ENCODE results near the gene TINCR.
"Not testable (repeated sequence)": the region's sequence is repeated elsewhere in the genome, so short reads cannot be mapped to it uniquely, and the experiment has no call there.

The TINCR gene

DNA sequence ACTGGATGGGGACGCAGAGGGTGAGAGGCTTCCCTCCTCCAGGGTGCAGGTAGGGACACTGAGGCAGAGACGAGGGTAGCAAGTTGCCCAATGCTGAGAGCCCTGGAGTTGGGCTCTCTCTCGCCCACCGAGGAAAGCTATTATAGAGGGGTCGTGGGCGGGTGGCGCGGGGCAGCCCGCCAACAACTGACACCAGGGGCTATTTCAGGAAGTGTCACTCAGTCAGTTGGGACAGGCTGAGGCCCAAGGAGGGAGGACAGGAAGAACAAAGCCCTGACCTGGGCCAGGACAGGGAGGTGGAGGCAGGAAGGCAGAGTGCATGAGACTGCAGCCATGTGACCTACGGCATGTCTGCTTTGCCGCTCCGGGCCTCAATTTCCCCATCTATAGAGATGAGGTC is 29.9 kb downstream of the TINCR start:
- Histone ChIP-seq H3K36me3 (ENCODE audit: insufficient read depth, low read length) (no peaks in the 10 kb centered on the region), H3K9me3 (ENCODE audit: low read length) (peaks cover 10% of the 10 kb centered on the region), H3K4me1 (ENCODE audit: insufficient read depth, low read length) (peaks cover 34% of the 10 kb centered on the region), H2AFZ (ENCODE audit: low read depth, low read length) (no peak overlapping the region), H3K27me3 (ENCODE audit: insufficient read depth, low read length) (no peaks in the 10 kb centered on the region), H3K4me3 (ENCODE audit: low read length) (no peak overlapping the region)

DNA sequence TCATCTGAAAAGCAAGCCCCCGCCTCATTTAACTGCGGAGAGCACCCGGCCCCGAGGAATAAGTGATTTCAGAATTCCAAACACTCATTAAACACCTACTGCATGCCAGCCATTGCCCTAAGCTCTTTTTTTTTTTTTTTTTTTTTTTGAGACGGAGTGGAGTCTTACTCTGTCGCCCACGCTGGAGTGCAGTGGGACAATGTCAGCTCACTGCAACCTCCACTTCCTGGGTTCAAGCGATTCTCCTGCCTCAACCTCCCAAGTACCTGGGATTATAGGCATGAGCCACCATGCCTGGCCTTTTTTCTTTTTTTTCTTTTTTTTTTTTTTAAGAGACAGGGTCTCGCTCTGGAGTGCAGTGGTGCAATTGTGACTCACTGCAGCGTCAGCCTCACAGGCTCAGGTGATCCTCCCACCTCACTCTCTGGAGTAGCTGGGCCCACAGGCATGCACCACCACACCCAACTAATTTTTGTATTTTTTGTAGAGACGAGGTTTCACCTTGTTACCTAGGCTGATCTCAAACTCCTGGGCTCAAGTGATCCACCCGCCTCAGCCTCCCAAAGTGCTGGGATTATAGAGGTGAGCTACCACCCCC is 30.7 kb downstream of the TINCR start:
- not testable (repeated sequence) for H3K4me3 ChIP-seq (ENCODE audit: low read length); H3K9me3 ChIP-seq (ENCODE audit: low read length); H3K27me3 ChIP-seq (ENCODE audit: insufficient read depth, low read length); H3K36me3 ChIP-seq (ENCODE audit: insufficient read depth, low read length); H2AFZ ChIP-seq (ENCODE audit: low read depth, low read length)
- H3K4me1 ChIP-seq (ENCODE audit: insufficient read depth, low read length) = peaks cover 34% of the 10 kb centered on the region

- no peaks in the 10 kb centered on the region for H3K36me3 ChIP-seq (ENCODE audit: insufficient read depth, low read length)
- peaks cover 34% of the 10 kb centered on the region for H3K4me1 ChIP-seq (ENCODE audit: insufficient read depth, low read length)
- no peak overlapping the region for H2AFZ ChIP-seq (ENCODE audit: low read depth, low read length)
- H3K27me3 ChIP-seq (ENCODE audit: insufficient read depth, low read length) = no peaks in the 10 kb centered on the region
- H3K9me3 ChIP-seq (ENCODE audit: low read length) = peaks cover 10% of the 10 kb centered on the region
- peak overlapping the region; percentile 14 for H3K4me3 ChIP-seq (ENCODE audit: low read length)
These were observed 31.3 kb downstream of the TINCR start for GRCh38 chr19:5536337-5536894.

DNA sequence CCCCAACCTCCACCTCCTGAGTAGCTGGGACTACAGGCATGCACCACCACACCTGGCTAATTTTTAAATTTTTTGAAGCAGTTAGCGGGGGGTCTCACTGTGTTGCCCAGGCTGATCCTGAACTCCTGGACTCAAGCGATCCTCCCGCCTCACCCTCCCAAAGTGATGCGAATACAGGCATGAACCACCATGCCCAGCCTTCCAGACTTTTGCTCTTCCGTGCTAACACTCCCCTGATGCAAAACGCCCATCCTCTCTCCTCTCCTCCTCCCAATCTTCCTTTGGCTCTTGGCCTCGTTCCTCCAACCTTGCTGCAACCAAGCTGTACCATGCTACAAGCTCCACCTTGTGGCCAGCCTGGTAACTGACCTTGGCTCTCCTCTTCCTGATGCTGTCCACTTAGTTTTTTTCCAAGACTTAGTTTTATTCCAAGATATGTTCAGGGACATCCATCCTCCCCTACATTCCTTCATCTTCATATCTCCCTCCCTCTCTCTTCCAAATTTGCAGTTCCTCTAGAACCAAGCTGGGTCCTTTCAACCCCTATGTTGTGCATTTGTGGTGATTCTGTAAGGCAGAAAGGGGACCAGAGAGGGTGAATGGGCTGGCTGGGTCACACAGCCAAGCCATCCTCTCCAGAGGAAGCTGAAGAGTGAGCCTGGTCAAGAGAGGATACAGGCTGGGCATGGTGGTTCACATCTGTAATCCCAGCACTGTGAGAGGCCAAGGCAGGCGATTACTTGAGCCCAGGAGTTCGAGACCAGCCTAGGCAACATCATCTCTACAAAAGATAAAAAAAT is 32.8 kb downstream of the TINCR start:
- Histone ChIP-seq H2AFZ (ENCODE audit: low read depth, low read length) (no peak overlapping the region), H3K27me3 (ENCODE audit: insufficient read depth, low read length) (no peaks in the 10 kb centered on the region), H3K4me3 (ENCODE audit: low read length) (no peak overlapping the region), H3K4me1 (ENCODE audit: insufficient read depth, low read length) (peaks cover 34% of the 10 kb centered on the region), H3K36me3 (ENCODE audit: insufficient read depth, low read length) (no peaks in the 10 kb centered on the region), H3K9me3 (ENCODE audit: low read length) (peaks cover 10% of the 10 kb centered on the region)

DNA sequence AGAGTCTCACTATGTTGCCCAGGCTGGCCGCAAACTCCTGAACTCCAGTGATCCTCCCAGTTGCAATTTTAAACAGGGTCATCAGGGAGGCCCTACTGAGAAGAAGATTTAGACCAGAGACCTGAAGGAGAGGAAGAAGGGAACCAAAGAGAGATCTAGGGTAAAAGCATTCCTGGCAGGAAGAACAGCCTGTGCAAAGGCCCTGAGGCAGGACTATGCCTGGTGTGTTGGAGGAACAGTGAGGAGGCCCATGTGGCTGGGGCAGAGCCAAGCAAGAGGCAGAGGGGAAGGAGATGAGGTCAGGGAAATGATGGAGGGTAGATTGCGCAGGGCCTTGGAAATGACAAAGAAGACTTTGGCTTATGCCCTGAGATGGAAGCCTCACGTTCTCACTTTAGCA is 34.5 kb downstream of the TINCR start:
- H2AFZ ChIP-seq (ENCODE audit: low read depth, low read length) = no peak overlapping the region
- no peak overlapping the region for H3K4me3 ChIP-seq (ENCODE audit: low read length)

GRCh38 chr19:5530701-5531100 is 37.1 kb downstream of the TINCR start:
- Histone ChIP-seq H3K4me1 (ENCODE audit: insufficient read depth, low read length) (no peaks in the 10 kb centered on the region), H3K27me3 (ENCODE audit: insufficient read depth, low read length) (no peaks in the 10 kb centered on the region), H2AFZ (ENCODE audit: low read depth, low read length) (no peak overlapping the region), H3K4me3 (ENCODE audit: low read length) (no peak overlapping the region), H3K9me3 (ENCODE audit: low read length) (peaks cover 10% of the 10 kb centered on the region), H3K36me3 (ENCODE audit: insufficient read depth, low read length) (no peaks in the 10 kb centered on the region)

More for the DNA sequence above, 34.5 kb downstream of the TINCR start:
- Histone ChIP-seq H3K27me3 (ENCODE audit: insufficient read depth, low read length) (no peaks in the 10 kb centered on the region), H3K36me3 (ENCODE audit: insufficient read depth, low read length) (no peaks in the 10 kb centered on the region), H3K9me3 (ENCODE audit: low read length) (peaks cover 10% of the 10 kb centered on the region), H3K4me1 (ENCODE audit: insufficient read depth, low read length) (peaks cover 23% of the 10 kb centered on the region)

DNA sequence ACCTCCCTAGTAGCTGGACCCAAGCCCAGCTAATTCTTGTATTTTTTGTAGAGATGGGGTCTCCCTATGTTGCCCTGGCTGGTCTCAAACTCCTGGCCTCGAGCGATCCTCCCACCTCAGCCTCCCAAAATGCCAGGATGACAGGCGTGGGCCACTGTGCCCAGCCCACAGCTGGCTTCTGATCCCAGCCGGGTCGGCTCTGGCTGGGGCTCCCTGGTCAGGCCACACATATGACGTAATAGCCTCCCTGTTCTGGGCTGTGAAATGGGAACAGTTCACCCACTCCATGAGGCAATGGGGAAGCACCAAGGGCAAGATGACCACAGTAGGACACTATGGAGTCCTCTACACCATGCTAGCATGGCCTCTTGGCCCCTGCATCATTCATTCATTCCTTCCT is 41.1 kb downstream of the TINCR start:
- Histone ChIP-seq H3K4me3 (ENCODE audit: low read length) (no peak overlapping the region), H3K27me3 (ENCODE audit: insufficient read depth, low read length) (no peaks in the 10 kb centered on the region), H3K9me3 (ENCODE audit: low read length) (no peaks in the 10 kb centered on the region), H2AFZ (ENCODE audit: low read depth, low read length) (no peak overlapping the region), H3K4me1 (ENCODE audit: insufficient read depth, low read length) (peaks cover 8% of the 10 kb centered on the region), H3K36me3 (ENCODE audit: insufficient read depth, low read length) (no peaks in the 10 kb centered on the region)

DNA sequence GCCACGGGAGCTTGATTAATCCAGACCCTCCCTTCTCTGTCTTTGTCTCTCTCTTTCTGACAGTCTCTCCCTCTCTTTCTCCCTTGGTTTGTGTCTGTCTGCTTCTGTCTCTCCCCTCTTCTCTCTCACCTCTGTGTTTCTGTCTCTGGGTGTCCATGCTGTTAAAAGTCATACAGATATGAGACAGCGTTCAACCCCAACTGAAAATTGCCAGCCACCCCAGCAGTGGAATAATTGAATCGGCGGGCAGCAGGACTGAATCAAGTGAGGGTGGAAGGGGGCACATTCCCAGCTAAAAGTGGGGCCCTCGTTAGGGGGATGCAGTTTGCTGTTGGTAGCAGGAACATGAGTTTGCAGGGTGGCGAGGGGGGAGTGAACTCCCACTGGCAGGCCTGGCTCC is 43.7 kb downstream of the TINCR start:
- Histone ChIP-seq H3K9me3 (ENCODE audit: low read length) (peaks cover 2% of the 10 kb centered on the region), H3K27me3 (ENCODE audit: insufficient read depth, low read length) (no peaks in the 10 kb centered on the region), H2AFZ (ENCODE audit: low read depth, low read length) (peak overlapping the region; percentile 12), H3K36me3 (ENCODE audit: insufficient read depth, low read length) (no peaks in the 10 kb centered on the region), H3K4me1 (ENCODE audit: insufficient read depth, low read length) (peaks cover 8% of the 10 kb centered on the region), H3K4me3 (ENCODE audit: low read length) (no peak overlapping the region)

DNA sequence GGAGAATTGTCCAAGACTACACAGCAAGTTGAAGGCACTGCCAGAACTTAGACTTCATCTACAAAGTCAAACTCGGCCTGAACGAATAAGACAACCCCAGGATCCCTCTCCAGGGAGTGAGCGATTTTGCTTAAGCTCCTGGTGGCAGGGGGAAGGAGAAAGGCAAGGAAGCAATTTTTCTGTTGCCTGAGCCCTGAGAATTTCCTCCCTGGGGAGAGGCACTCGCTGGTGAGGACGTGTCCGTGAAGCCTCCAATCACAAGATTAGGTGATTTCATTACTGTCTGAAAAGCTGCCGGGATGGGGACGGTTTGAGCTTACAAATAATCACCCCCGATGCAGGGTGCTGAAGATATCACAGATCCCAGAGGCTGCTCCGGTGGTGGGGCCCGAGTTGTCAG is 45.6 kb downstream of the TINCR start:
- Histone ChIP-seq H3K4me3 (ENCODE audit: low read length) (no peak overlapping the region), H3K9me3 (ENCODE audit: low read length) (peaks cover 2% of the 10 kb centered on the region), H2AFZ (ENCODE audit: low read depth, low read length) (no peak overlapping the region), H3K36me3 (ENCODE audit: insufficient read depth, low read length) (no peaks in the 10 kb centered on the region), H3K4me1 (ENCODE audit: insufficient read depth, low read length) (peaks cover 8% of the 10 kb centered on the region), H3K27me3 (ENCODE audit: insufficient read depth, low read length) (no peaks in the 10 kb centered on the region)

- Histone ChIP-seq H3K9me3 (ENCODE audit: low read length) (peaks cover 7% of the 10 kb centered on the region), H2AFZ (ENCODE audit: low read depth, low read length) (no peak overlapping the region), H3K36me3 (ENCODE audit: insufficient read depth, low read length) (no peaks in the 10 kb centered on the region)
These were observed 47.3 kb downstream of the TINCR start for GRCh38 chr19:5520501-5520900.

DNA sequence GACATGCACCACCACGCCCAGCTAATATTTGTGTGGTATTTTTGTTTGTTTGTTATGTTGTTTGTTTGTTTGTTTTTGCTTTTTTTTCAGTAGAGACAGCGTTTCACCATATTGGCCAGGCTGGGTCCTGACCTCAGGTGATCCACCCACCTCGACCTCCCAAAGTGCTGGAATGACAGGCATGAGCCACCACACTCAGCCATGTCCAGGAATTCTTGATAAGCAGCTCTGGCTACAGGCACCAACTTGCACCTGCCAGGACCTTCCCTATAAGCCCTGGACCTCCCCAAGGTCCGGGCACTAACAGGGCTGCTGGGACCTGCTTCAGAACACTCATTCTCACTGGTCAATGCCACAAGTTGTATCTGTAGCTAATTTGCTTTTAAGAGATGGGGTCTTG is 48.7 kb downstream of the TINCR start:
- H3K9me3 ChIP-seq (ENCODE audit: low read length) = peaks cover 7% of the 10 kb centered on the region
- no peak overlapping the region for H2AFZ ChIP-seq (ENCODE audit: low read depth, low read length)
- no peak overlapping the region for H3K4me3 ChIP-seq (ENCODE audit: low read length)
- no peaks in the 10 kb centered on the region for H3K27me3 ChIP-seq (ENCODE audit: insufficient read depth, low read length)
- H3K4me1 ChIP-seq (ENCODE audit: insufficient read depth, low read length) = peaks cover 3% of the 10 kb centered on the region
- H3K36me3 ChIP-seq (ENCODE audit: insufficient read depth, low read length) = no peaks in the 10 kb centered on the region

More at GRCh38 chr19:5520501-5520900, 47.3 kb downstream of the TINCR start:
- no peaks in the 10 kb centered on the region for H3K27me3 ChIP-seq (ENCODE audit: insufficient read depth, low read length)
- H3K4me3 ChIP-seq (ENCODE audit: low read length) = no peak overlapping the region
- peaks cover 8% of the 10 kb centered on the region for H3K4me1 ChIP-seq (ENCODE audit: insufficient read depth, low read length)

- H3K9me3 ChIP-seq (ENCODE audit: low read length) = peaks cover 7% of the 10 kb centered on the region
- no peaks in the 10 kb centered on the region for H3K4me1 ChIP-seq (ENCODE audit: insufficient read depth, low read length)
- H3K36me3 ChIP-seq (ENCODE audit: insufficient read depth, low read length) = no peaks in the 10 kb centered on the region
- no peak overlapping the region for H2AFZ ChIP-seq (ENCODE audit: low read depth, low read length)
- no peak overlapping the region for H3K4me3 ChIP-seq (ENCODE audit: low read length)
- no peaks in the 10 kb centered on the region for H3K27me3 ChIP-seq (ENCODE audit: insufficient read depth, low read length)
These were observed 52.0 kb downstream of the TINCR start for GRCh38 chr19:5515737-5516136.

GRCh38 chr19:5514001-5514400 is 53.8 kb downstream of the TINCR start:
- Histone ChIP-seq H3K36me3 (ENCODE audit: insufficient read depth, low read length) (no peaks in the 10 kb centered on the region), H3K4me3 (ENCODE audit: low read length) (no peak overlapping the region), H2AFZ (ENCODE audit: low read depth, low read length) (no peak overlapping the region), H3K27me3 (ENCODE audit: insufficient read depth, low read length) (no peaks in the 10 kb centered on the region), H3K4me1 (ENCODE audit: insufficient read depth, low read length) (no peaks in the 10 kb centered on the region), H3K9me3 (ENCODE audit: low read length) (peaks cover 4% of the 10 kb centered on the region)
